Measurements from ENCODE around the gene AGRN. TPM values are rescaled to one million over a fixed set of nuclear protein-coding genes. Genes with fewer than 3 reads are reported as not detected.
"Not testable (repeated sequence)": the region's sequence is repeated elsewhere in the genome, so short reads cannot be mapped to it uniquely, and the experiment has no call there.

AGRN gene

GRCh38 chr1:1104152-1104551 lies 84.2 kb downstream of the AGRN start:
- WGBS: 86% methylated on average over 6 of the region's 6 CpGs
- H3K4ac ChIP-seq (ENCODE audit: low read depth in 1 of 2, low read length in 2 of 2); H2AFZ ChIP-seq (ENCODE audit: low read depth, low read length); H2BK15ac ChIP-seq (ENCODE audit: low read depth, poor library complexity, severe bottlenecking); H3K4me3 ChIP-seq (ENCODE audit: insufficient read depth in 1 of 2, low read depth in 1 of 2, low read length in 2 of 2); H3K14ac ChIP-seq (ENCODE audit: low read length in 2 of 2); H3K36me3 ChIP-seq (ENCODE audit: control insufficient read depth in 1 of 2, insufficient read depth in 2 of 2, low read depth in 1 of 2, low read length in 2 of 2); H2BK5ac ChIP-seq (ENCODE audit: low read depth, low read length, poor library complexity, severe bottlenecking); H2BK120ac ChIP-seq (ENCODE audit: low read depth, low read length); H3K27me3 ChIP-seq (ENCODE audit: control insufficient read depth in 1 of 2, insufficient read depth in 1 of 2, low read length in 2 of 2); H4K8ac ChIP-seq (ENCODE audit: low read length); H4K91ac ChIP-seq (ENCODE audit: low read length); DNase-seq; H3K4me1 ChIP-seq (ENCODE audit: control insufficient read depth, insufficient read depth, low read depth, low read length); H2BK12ac ChIP-seq (ENCODE audit: low read length in 2 of 2); H3K23ac ChIP-seq (ENCODE audit: low read length in 2 of 2); H3K18ac ChIP-seq (ENCODE audit: low read depth in 1 of 2, low read length in 2 of 2); H3K27ac ChIP-seq (ENCODE audit: low read length, poor library complexity, severe bottlenecking); H3K4me2 ChIP-seq (ENCODE audit: low read length, poor library complexity, severe bottlenecking); H3K9me3 ChIP-seq (ENCODE audit: control insufficient read depth, low read length); H3K9ac ChIP-seq (ENCODE audit: low read length); H2AK5ac ChIP-seq (ENCODE audit: low read length, severe bottlenecking): not testable (repeated sequence)
- H3K79me1 ChIP-seq (replicated peaks; ENCODE audit: low read length, poor library complexity, severe bottlenecking): peaks cover 23% of the 10 kb centered on the region

Small RNA genes lying within 50 kb of the gene (small RNA-seq; reads per million reads assigned to genes)
- not detected for gene AL645608.3 (ENCODE audit: low read depth)
